GM12878 (cell line): ENCODE measurements around the gene S100A9. TPM values are rescaled to one million over a fixed set of nuclear protein-coding genes. Genes with fewer than 3 reads are reported as not detected.

Experiments used
- ATAC-seq: fragments of 200-7000 bp; cut with Tn5 transposase; 3 replicates; pipeline ENCODE4 v1.9.1; 2020; ENCODE audit warnings: mild to moderate bottlenecking, moderate library complexity
- BruUV-seq: library from RNA; stranded (reverse); fragments of 400-500 nt; replicated peaks from 2 replicates; lab custom pipeline; 2021; lab: Mats Ljungman, UMichigan
- CTCF ChIA-PET: fragments of 300-600 bp; sonication (Branson Sonifier 250); formaldehyde crosslinking; extraction: SDS; loops from one replicate; lab custom pipeline; 2021; ENCODE audit warnings: inconsistent platforms; lab: Yijun Ruan, JAX
- POLR2A ChIA-PET: fragments of 350-600 bp; formaldehyde crosslinking; extraction: SDS; loops from one replicate; lab custom pipeline; 2021; ENCODE audit warnings: inconsistent platforms; lab: Charles Lee
- RAD21 ChIA-PET: fragments of 300-600 bp; sonication (Branson Sonifier 250); formaldehyde crosslinking; loops from one replicate; lab custom pipeline; 2023; ENCODE audit warnings: antibody characterized with exemption; ENCODE audit not compliant: unreplicated experiment; lab: Charles Lee
- SMC1A ChIA-PET: fragments of 300-600 bp; sonication (Branson Sonifier 250); formaldehyde crosslinking; loops from one replicate; lab custom pipeline; 2023; ENCODE audit not compliant: unreplicated experiment, uncharacterized antibody; lab: Charles Lee
- DNase-seq: peaks from one replicate; pipeline ENCODE4 v3.0.0-alpha.2; 2011; ENCODE audit warnings: low read depth, low spot score
- FAIRE-seq: peaks from 3 replicates; lab custom pipeline; 2011; peaks lifted over from hg19 to GRCh38; lab: Jason Lieb, UNC
- H2AFZ ChIP-seq: 2 replicates; pipeline ENCODE4 v1.6.0; 2011; ENCODE audit warnings: low read depth, low read length, control low read depth; ENCODE audit not compliant: control insufficient read depth
- H3K27ac ChIP-seq: 2 replicates; pipeline ENCODE4 v1.5.1; 2011; ENCODE audit warnings: control low read depth; ENCODE audit not compliant: control insufficient read depth, insufficient read depth
- H3K27me3 ChIP-seq, 2 experiments: replicated peaks in 1 of 2; 2 replicates each; pipeline versions ENCODE4 v1.6.0 to v1.6.1; 2011; ENCODE audit warnings: low read length in 1 of 2; ENCODE audit not compliant: control insufficient read depth in 2 of 2, insufficient read depth in 2 of 2
- H3K36me3 ChIP-seq, 2 experiments: 2 replicates each; pipeline ENCODE4 v1.5.1; 2011; ENCODE audit warnings: low read length in 1 of 2; ENCODE audit not compliant: control insufficient read depth in 2 of 2, insufficient read depth in 2 of 2
- H3K4me1 ChIP-seq: 2 replicates; pipeline ENCODE4 v1.6.1; 2011; ENCODE audit warnings: mild to moderate bottlenecking, low read length, moderate library complexity, mixed read lengths; ENCODE audit not compliant: control insufficient read depth, insufficient read depth
- H3K4me2 ChIP-seq: 2 replicates; pipeline ENCODE4 v1.6.0; 2011; ENCODE audit warnings: control low read depth; ENCODE audit not compliant: control insufficient read depth, insufficient read depth
- H3K4me3 ChIP-seq: fragments of 200-600 bp; sonication (generic); 2 replicates; pipeline ENCODE4 v1.5.1; 2016
- H3K79me2 ChIP-seq: 2 replicates; pipeline ENCODE4 v1.6.0; 2011; ENCODE audit warnings: low read length; ENCODE audit not compliant: control insufficient read depth, insufficient read depth
- H3K9ac ChIP-seq: 2 replicates; pipeline ENCODE4 v1.8.0; 2011; ENCODE audit warnings: low read length, control low read depth, mixed read lengths; ENCODE audit not compliant: control insufficient read depth, insufficient read depth
- H3K9me3 ChIP-seq: replicated peaks from 3 replicates; pipeline ENCODE4 v1.5.1; 2011; ENCODE audit warnings: mild to moderate bottlenecking, low read length; ENCODE audit not compliant: control insufficient read depth, insufficient read depth
- H4K20me1 ChIP-seq: 2 replicates; pipeline ENCODE4 v1.6.0; 2011; ENCODE audit not compliant: control insufficient read depth, insufficient read depth
- ATF7 ChIP-seq: fragments of 450-650 bp; IDR thresholded peaks from 2 replicates; pipeline ENCODE4 v1.6.1; 2016; ENCODE audit warnings: low read depth, mild to moderate bottlenecking
- E2F8 ChIP-seq: fragments of 450-650 bp; IDR thresholded peaks from 2 replicates; pipeline ENCODE4 v1.6.1; 2018; ENCODE audit warnings: mild to moderate bottlenecking, low read depth, moderate library complexity; ENCODE audit not compliant: partially characterized antibody
- EED ChIP-seq: sonication (generic); IDR thresholded peaks from 2 replicates; pipeline ENCODE4 v1.6.1; 2016; ENCODE audit warnings: antibody characterized with exemption, low read depth
- MEF2B ChIP-seq: fragments of 450-650 bp; IDR thresholded peaks from 2 replicates; pipeline ENCODE4 v1.6.1; 2018; ENCODE audit warnings: mild to moderate bottlenecking, moderate library complexity; ENCODE audit not compliant: partially characterized antibody, poor library complexity, severe bottlenecking
- PML ChIP-seq: IDR thresholded peaks from 2 replicates; pipeline ENCODE4 v1.6.1; 2012; ENCODE audit warnings: low read length, inconsistent platforms
- RBBP5 ChIP-seq: fragments of 200-600 bp; sonication (generic); conservative IDR thresholded peaks from 2 replicates; pipeline ENCODE4 v1.6.1; 2016
- ZNF217 ChIP-seq: fragments of 450-650 bp; IDR thresholded peaks from 2 replicates; pipeline ENCODE4 v1.6.1; 2017; ENCODE audit warnings: antibody characterized with exemption, mild to moderate bottlenecking
- WGBS: methylation state at CpG from one replicate; pipeline ENCODE4 v1.1.6; 2016; ENCODE audit warnings: low lambda C conversion rate; ENCODE audit not compliant: insufficient replicate concordance, insufficient coverage; ENCODE audit errors: missing lambda C conversion rate; 5-methylcytosine and 5-hydroxymethylcytosine counted together
- in situ Hi-C: fragments of 300-500 bp; cut with MboI; formaldehyde crosslinking; loops from 9 replicates; pipeline ENCODE4 v1.14.3; 2018; ENCODE audit warnings: mixed read lengths
- intact Hi-C: fragments of 100-400 bp; cut with micrococcal nuclease; formaldehyde crosslinking; loops from one replicate; pipeline ENCODE4 v1.14.2; 2022; ENCODE audit not compliant: unreplicated experiment
- polyA plus RNA-seq, 11 experiments: library from polyadenylated mRNA; depleted of rRNA in 4 of 11; unstranded in 6 of 11; stranded (reverse) in 5 of 11; fragments of >200 nt; fragmentation: Nextera tagmentation in 4 of 11; fragmentation: Illumina TruSeq in 1 of 11; extraction: Ambion mirVana in 4 of 11; extraction: Trizol in 1 of 11; gene quantifications; 1 replicate in 1 of 11; 2 replicates in 10 of 11; pipeline versions ENCODE4 v1.2.1 to v1.2.3, GENCODE V29; 2011 to 2016; ENCODE audit warnings: inconsistent platforms in 2 of 11, missing spikeins in 2 of 11, low read depth in 1 of 11
- total RNA-seq, 4 experiments: library from RNA; depleted of rRNA in 3 of 4; stranded (reverse); fragments of >200 nt in 3 of 4; fragmentation: Illumina TruSeq in 1 of 4; extraction: Trizol in 1 of 4; gene quantifications; 2 replicates each; pipeline versions ENCODE4 v1.2.1 to v1.2.3, GENCODE V29; 2013 to 2021
- TF ChIP-seq, protein P1 (sequence below): IDR thresholded peaks from 2 replicates; pipeline ENCODE4 v1.6.1; 2012; ENCODE audit warnings: improper control_type of control experiment, low read depth, low read length; ENCODE audit not compliant: insufficient replicate concordance
- TF ChIP-seq, protein P2 (sequence below), 3 experiments: IDR thresholded peaks in 2 of 3; conservative IDR thresholded peaks in 1 of 3; 2 replicates each; pipeline ENCODE4 v1.5.1; 2011; ENCODE audit warnings: low read depth in 3 of 3, low read length in 3 of 3, mild to moderate bottlenecking in 3 of 3, control low read depth in 2 of 3, moderate library complexity in 2 of 3, inconsistent platforms in 1 of 3, mixed read lengths in 1 of 3; ENCODE audit not compliant: control insufficient read depth in 2 of 3, insufficient read depth in 1 of 3; ENCODE audit errors: extremely low read depth in 1 of 3

Gene S100A9
- total and polyA plus RNA-seq, 10 of the 15 experiments (the other 5 are each of a cell fraction or from before 2014, with no cell fraction given), result 0.22 to 1.7 (median 0.49) TPM; not detected in 3

- FAIRE-seq, result no peak
- Histone ChIP-seq H3K4me3 (no peak overlapping the region), H2AFZ (no peak overlapping the region), H3K79me2 (no peaks in the 10 kb centered on the region), H3K4me2 (no peak overlapping the region), H3K9ac (no peak overlapping the region), H4K20me1 (no peaks in the 10 kb centered on the region), H3K9me3 (no peaks in the 10 kb centered on the region), H3K36me3 (no peaks in the 10 kb centered on the region), H3K27ac (no peak overlapping the region), H3K4me1 (no peaks in the 10 kb centered on the region), H3K27me3 (peaks cover 0 to 2% of the 10 kb centered on the region in 2 experiments; a peak in 1 of 4 replicates)
- RAD21 ChIA-PET, result interaction anchor here (0.6 to 1.0 kb wide), 2 partner anchors 49 to 52 kb away, joined by 3 to 5 read pairs; no protein-coding TSS in a partner anchor
- intact Hi-C loops, result loop anchor here (1.0 to 5.0 kb wide), 2 partner anchors 49 to 93 kb away; no protein-coding TSS in a partner anchor
- POLR2A ChIA-PET, result no interaction called here
- CTCF ChIA-PET, result interaction anchor here (1.2 to 6.8 kb wide), 8 partner anchors 8 to 116 kb away, joined by 3 to 44 read pairs (median 4); partner anchors contain the start of gene PGLYRP4
- BruUV-seq, result no TSS peak
- WGBS, result 50% methylated on average over 7 of the region's 7 CpGs
- in situ Hi-C loops, result no loop called here
- no peak for ATAC-seq
- SMC1A ChIA-PET, result interaction anchor here (0.6 to 1.5 kb wide), 3 partner anchors 50 to 300 kb away, joined by 3 to 4 read pairs (median 4); no protein-coding TSS in a partner anchor
- no peak for DNase-seq
- TF ChIP-seq MEF2B, result no peak
- TF ChIP-seq EED, result no peak
- TF ChIP-seq PML, result no peak
- TF ChIP-seq, protein P1, sequence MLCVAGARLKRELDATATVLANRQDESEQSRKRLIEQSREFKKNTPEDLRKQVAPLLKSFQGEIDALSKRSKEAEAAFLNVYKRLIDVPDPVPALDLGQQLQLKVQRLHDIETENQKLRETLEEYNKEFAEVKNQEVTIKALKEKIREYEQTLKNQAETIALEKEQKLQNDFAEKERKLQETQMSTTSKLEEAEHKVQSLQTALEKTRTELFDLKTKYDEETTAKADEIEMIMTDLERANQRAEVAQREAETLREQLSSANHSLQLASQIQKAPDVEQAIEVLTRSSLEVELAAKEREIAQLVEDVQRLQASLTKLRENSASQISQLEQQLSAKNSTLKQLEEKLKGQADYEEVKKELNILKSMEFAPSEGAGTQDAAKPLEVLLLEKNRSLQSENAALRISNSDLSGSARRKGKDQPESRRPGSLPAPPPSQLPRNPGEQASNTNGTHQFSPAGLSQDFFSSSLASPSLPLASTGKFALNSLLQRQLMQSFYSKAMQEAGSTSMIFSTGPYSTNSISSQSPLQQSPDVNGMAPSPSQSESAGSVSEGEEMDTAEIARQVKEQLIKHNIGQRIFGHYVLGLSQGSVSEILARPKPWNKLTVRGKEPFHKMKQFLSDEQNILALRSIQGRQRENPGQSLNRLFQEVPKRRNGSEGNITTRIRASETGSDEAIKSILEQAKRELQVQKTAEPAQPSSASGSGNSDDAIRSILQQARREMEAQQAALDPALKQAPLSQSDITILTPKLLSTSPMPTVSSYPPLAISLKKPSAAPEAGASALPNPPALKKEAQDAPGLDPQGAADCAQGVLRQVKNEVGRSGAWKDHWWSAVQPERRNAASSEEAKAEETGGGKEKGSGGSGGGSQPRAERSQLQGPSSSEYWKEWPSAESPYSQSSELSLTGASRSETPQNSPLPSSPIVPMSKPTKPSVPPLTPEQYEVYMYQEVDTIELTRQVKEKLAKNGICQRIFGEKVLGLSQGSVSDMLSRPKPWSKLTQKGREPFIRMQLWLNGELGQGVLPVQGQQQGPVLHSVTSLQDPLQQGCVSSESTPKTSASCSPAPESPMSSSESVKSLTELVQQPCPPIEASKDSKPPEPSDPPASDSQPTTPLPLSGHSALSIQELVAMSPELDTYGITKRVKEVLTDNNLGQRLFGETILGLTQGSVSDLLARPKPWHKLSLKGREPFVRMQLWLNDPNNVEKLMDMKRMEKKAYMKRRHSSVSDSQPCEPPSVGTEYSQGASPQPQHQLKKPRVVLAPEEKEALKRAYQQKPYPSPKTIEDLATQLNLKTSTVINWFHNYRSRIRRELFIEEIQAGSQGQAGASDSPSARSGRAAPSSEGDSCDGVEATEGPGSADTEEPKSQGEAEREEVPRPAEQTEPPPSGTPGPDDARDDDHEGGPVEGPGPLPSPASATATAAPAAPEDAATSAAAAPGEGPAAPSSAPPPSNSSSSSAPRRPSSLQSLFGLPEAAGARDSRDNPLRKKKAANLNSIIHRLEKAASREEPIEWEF, result no peak
- TF ChIP-seq E2F8, result no peak
- TF ChIP-seq, protein P2, sequence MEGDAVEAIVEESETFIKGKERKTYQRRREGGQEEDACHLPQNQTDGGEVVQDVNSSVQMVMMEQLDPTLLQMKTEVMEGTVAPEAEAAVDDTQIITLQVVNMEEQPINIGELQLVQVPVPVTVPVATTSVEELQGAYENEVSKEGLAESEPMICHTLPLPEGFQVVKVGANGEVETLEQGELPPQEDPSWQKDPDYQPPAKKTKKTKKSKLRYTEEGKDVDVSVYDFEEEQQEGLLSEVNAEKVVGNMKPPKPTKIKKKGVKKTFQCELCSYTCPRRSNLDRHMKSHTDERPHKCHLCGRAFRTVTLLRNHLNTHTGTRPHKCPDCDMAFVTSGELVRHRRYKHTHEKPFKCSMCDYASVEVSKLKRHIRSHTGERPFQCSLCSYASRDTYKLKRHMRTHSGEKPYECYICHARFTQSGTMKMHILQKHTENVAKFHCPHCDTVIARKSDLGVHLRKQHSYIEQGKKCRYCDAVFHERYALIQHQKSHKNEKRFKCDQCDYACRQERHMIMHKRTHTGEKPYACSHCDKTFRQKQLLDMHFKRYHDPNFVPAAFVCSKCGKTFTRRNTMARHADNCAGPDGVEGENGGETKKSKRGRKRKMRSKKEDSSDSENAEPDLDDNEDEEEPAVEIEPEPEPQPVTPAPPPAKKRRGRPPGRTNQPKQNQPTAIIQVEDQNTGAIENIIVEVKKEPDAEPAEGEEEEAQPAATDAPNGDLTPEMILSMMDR (IDR thresholded peaks at IDR 0.05 in 2 of 3, conservative IDR thresholded peaks at IDR 0.05 in 1 of 3; ENCODE audit: control insufficient read depth in 2 of 3, extremely low read depth in 1 of 3, insufficient read depth in 1 of 3, low read depth in 3 of 3, low read length in 3 of 3), result no peak
- TF ChIP-seq ZNF217, result no peak
- no peak for TF ChIP-seq ATF7
- no peak for TF ChIP-seq RBBP5
Observed at GRCh38 chr1:153404086-153404635, 46.5 kb downstream of the S100A9 start.
